PC-3 (cell line): ENCODE measurements around the gene SEPTIN2.

ENCODE experiments used
- EZH2 ChIP-seq: fragments of 300-600 bp; sonication (generic); IDR thresholded peaks from one replicate; pipeline ENCODE4 v1.6.1; 2017; ENCODE audit warnings: antibody characterized with exemption, mild to moderate bottlenecking, low read length; ENCODE audit not compliant: unreplicated experiment
- EZH2phosphoT487 ChIP-seq: fragments of 300-600 bp; sonication (generic); IDR thresholded peaks from 2 replicates; pipeline ENCODE4 v1.6.1; 2018; ENCODE audit warnings: mild to moderate bottlenecking, antibody characterized with exemption, low read length, borderline replicate concordance
- TF ChIP-seq, protein P1 (sequence below): fragments of 300-600 bp; sonication (generic); conservative IDR thresholded peaks from 2 replicates; pipeline ENCODE4 v1.5.1; 2017; ENCODE audit warnings: antibody characterized with exemption, low read depth, mild to moderate bottlenecking, low read length

- TF ChIP-seq, protein P1, sequence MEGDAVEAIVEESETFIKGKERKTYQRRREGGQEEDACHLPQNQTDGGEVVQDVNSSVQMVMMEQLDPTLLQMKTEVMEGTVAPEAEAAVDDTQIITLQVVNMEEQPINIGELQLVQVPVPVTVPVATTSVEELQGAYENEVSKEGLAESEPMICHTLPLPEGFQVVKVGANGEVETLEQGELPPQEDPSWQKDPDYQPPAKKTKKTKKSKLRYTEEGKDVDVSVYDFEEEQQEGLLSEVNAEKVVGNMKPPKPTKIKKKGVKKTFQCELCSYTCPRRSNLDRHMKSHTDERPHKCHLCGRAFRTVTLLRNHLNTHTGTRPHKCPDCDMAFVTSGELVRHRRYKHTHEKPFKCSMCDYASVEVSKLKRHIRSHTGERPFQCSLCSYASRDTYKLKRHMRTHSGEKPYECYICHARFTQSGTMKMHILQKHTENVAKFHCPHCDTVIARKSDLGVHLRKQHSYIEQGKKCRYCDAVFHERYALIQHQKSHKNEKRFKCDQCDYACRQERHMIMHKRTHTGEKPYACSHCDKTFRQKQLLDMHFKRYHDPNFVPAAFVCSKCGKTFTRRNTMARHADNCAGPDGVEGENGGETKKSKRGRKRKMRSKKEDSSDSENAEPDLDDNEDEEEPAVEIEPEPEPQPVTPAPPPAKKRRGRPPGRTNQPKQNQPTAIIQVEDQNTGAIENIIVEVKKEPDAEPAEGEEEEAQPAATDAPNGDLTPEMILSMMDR = no peak
- TF ChIP-seq EZH2phosphoT487 (no peak), EZH2 (no peak)
Observed at GRCh38 chr2:241323778-241324177, 8.1 kb downstream of the SEPTIN2 start.
